Esophagus (tissue), 2 donors: ENCODE data around the gene SERBP1. TPM values are rescaled to one million over a fixed set of nuclear protein-coding genes. Genes with fewer than 3 reads are reported as not detected.

Experiments
- H3K27ac ChIP-seq, 2 donors: one replicate each; pipeline ENCODE4 v1.5.1; 2013; ENCODE audit warnings: low read depth in 2 of 2, mild to moderate bottlenecking in 2 of 2, inconsistent platforms in 1 of 2, low read length in 1 of 2, moderate library complexity in 1 of 2
- H3K27me3 ChIP-seq, 2 donors: one replicate each; pipeline ENCODE4 v1.6.1; 2013; ENCODE audit warnings: low read length in 2 of 2, control low read depth in 1 of 2, mild to moderate bottlenecking in 1 of 2; ENCODE audit not compliant: insufficient read depth in 2 of 2, control insufficient read depth in 1 of 2
- H3K36me3 ChIP-seq, 2 donors: one replicate each; pipeline ENCODE4 v1.6.1; 2013; ENCODE audit warnings: low read length in 1 of 2; ENCODE audit not compliant: control insufficient read depth in 2 of 2, insufficient read depth in 2 of 2
- H3K4me1 ChIP-seq, 2 donors: one replicate each; pipeline ENCODE4 v1.6.1; 2013; ENCODE audit warnings: low read length in 1 of 2; ENCODE audit not compliant: control insufficient read depth in 2 of 2, insufficient read depth in 2 of 2
- H3K4me3 ChIP-seq, 2 donors: one replicate each; pipeline ENCODE4 v1.5.1; 2013; ENCODE audit warnings: low read length in 2 of 2, mild to moderate bottlenecking in 2 of 2, low read depth in 1 of 2, moderate library complexity in 1 of 2
- H3K9me3 ChIP-seq, 2 donors: one replicate each; pipeline ENCODE4 v1.6.1; 2013; ENCODE audit warnings: mild to moderate bottlenecking in 2 of 2, low read depth in 1 of 2, low read length in 1 of 2, moderate library complexity in 1 of 2; ENCODE audit not compliant: control insufficient read depth in 2 of 2, insufficient read depth in 1 of 2
- WGBS, 2 donors: extraction: QIAGEN DNeasy Blood & Tissue Kit; methylation state at CpG; one replicate each; pipeline ENCODE4 v1.1.7; 2013; 5-methylcytosine and 5-hydroxymethylcytosine counted together
- polyA plus RNA-seq, 2 donors: library from polyadenylated mRNA; stranded (reverse); fragments of 200-250 nt; gene quantifications; one replicate each; pipeline ENCODE4 v1.2.3, GENCODE V29; 2013
- donor health status: healthy with polysubstance abuse.
- donor health status: Bipolar disorder and iron deficiency.

SERBP1 gene
- polyA plus RNA-seq, 2 donors: 62.4 to 195 TPM

GRCh38 chr1:67377253-67377652, 52.9 kb downstream of the SERBP1 start:
- Histone ChIP-seq H3K4me3 (no peak overlapping the region), H3K27ac (no peak overlapping the region), H3K4me1 (peaks cover 0 to 2% of the 10 kb centered on the region in 2 donors), H3K9me3 (no peaks in the 10 kb centered on the region), H3K27me3 (no peaks in the 10 kb centered on the region), H3K36me3 (no peaks in the 10 kb centered on the region)
- WGBS, 2 donors: 95 to 96% methylated on average over 1 of the region's 1 CpG

- peaks cover 0 to 2% of the 10 kb centered on the region in 2 donors for H3K4me1 ChIP-seq
- 34 to 43% methylated on average over 3 of the region's 3 CpGs for WGBS, 2 donors
- no peaks in the 10 kb centered on the region for H3K36me3 ChIP-seq
- no peak overlapping the region for H3K4me3 ChIP-seq
- no peaks in the 10 kb centered on the region for H3K9me3 ChIP-seq
- no peaks in the 10 kb centered on the region for H3K27me3 ChIP-seq
- peak overlapping the region in 1 of 2 donors; percentile 9 for H3K27ac ChIP-seq
Measured at GRCh38 chr1:67376381-67376780, 53.8 kb downstream of the SERBP1 start.

DNA sequence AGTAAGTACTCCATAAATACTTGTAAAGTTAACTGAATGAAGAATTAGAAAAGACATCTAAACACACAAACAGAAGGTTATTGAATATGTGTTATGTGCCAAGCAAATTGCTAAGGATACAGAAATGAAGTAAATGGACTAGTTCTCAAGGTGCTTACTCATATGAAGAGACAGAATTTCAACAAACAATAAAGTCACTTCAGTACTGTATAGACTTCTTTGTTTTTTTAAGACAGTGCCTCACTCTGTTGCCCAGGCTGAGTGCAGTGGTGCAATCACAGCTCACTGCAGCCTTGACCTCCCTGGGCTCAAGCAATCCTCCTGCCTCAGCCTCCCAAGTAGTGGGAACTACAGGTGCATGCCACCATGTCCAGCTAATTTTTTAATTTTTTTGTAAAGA, 57.3 kb downstream of the SERBP1 start:
- H3K4me3 ChIP-seq: no peak overlapping the region
- no peak overlapping the region for H3K27ac ChIP-seq
- H3K27me3 ChIP-seq: no peaks in the 10 kb centered on the region
- H3K36me3 ChIP-seq: no peaks in the 10 kb centered on the region
- H3K4me1 ChIP-seq: peaks cover 0 to 2% of the 10 kb centered on the region in 2 donors
- H3K9me3 ChIP-seq: no peaks in the 10 kb centered on the region

DNA sequence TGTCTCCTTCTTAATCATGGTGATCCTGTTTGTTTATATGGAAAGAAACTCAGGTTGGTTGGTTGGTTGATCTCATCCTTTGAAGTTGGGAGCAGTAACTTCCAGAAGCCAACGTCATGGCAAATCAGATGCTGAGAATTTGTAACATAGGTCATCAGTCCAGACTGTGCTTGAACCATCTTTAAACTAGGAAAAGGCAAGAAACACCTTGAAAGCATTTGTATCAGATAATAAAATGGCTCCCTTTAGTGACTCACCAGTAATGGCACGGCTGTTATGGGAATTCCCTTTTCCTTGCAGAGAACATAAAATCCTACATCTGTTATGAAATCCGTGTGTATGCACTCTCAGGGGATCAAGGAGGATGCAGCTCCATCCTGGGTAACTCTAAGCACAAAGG, 58.1 kb downstream of the SERBP1 start:
- WGBS, 2 donors: 36 to 53% methylated on average over 3 of the region's 3 CpGs
- Histone ChIP-seq H3K27me3 (no peaks in the 10 kb centered on the region), H3K9me3 (no peaks in the 10 kb centered on the region), H3K4me3 (no peak overlapping the region), H3K27ac (no peak overlapping the region), H3K36me3 (no peaks in the 10 kb centered on the region), H3K4me1 (peaks cover 0 to 2% of the 10 kb centered on the region in 2 donors)

DNA sequence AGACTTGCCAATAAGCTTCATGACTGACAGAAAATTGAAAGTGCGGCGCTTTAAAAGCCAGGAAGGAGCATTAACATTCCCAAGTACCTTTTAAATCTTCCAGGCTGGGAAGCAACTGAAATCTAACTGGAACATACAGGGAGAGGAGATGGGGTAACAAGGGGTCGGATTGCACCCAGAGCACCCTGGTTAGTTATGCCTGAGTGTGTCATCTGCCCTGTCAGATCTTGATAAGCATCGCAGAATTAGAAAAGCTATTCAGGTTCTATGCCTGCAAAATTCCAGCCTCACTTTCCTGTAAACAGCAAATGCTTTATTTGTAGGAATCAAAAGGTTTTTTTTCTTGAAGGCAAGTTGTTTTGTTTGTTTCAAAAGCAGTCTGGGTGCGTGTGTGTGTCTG, 58.5 kb downstream of the SERBP1 start:
- peaks cover 0 to 2% of the 10 kb centered on the region in 2 donors for H3K4me1 ChIP-seq
- no peaks in the 10 kb centered on the region for H3K36me3 ChIP-seq
- WGBS, 2 donors: 82 to 86% methylated on average over 5 of the region's 5 CpGs
- H3K27ac ChIP-seq: no peak overlapping the region
- no peaks in the 10 kb centered on the region for H3K9me3 ChIP-seq
- H3K4me3 ChIP-seq: no peak overlapping the region
- no peaks in the 10 kb centered on the region for H3K27me3 ChIP-seq

GRCh38 chr1:67371043-67371442, 59.2 kb downstream of the SERBP1 start:
- 89 to 100% methylated on average over 2 of the region's 2 CpGs for WGBS, 2 donors
- H3K27me3 ChIP-seq: no peaks in the 10 kb centered on the region
- H3K36me3 ChIP-seq: no peaks in the 10 kb centered on the region
- peaks cover 0 to 2% of the 10 kb centered on the region in 2 donors for H3K4me1 ChIP-seq
- no peak overlapping the region for H3K4me3 ChIP-seq
- H3K9me3 ChIP-seq: no peaks in the 10 kb centered on the region
- H3K27ac ChIP-seq: no peak overlapping the region

GRCh38 chr1:67368046-67368514, 62.1 kb downstream of the SERBP1 start:
- H3K27ac ChIP-seq: no peak overlapping the region
- no peaks in the 10 kb centered on the region for H3K36me3 ChIP-seq
- no peaks in the 10 kb centered on the region for H3K4me1 ChIP-seq
- no peaks in the 10 kb centered on the region for H3K9me3 ChIP-seq
- no peaks in the 10 kb centered on the region for H3K27me3 ChIP-seq
- 79 to 82% methylated on average over 1 of the region's 1 CpG for WGBS, 2 donors
- no peak overlapping the region for H3K4me3 ChIP-seq

- Histone ChIP-seq H3K27me3 (no peaks in the 10 kb centered on the region), H3K4me3 (no peak overlapping the region), H3K36me3 (no peaks in the 10 kb centered on the region), H3K9me3 (no peaks in the 10 kb centered on the region), H3K27ac (no peak overlapping the region), H3K4me1 (no peaks in the 10 kb centered on the region)
- 53% methylated on average over 8 of the region's 8 CpGs for WGBS, 2 donors
Measured at GRCh38 chr1:67367370-67368045, 62.7 kb downstream of the SERBP1 start.

DNA sequence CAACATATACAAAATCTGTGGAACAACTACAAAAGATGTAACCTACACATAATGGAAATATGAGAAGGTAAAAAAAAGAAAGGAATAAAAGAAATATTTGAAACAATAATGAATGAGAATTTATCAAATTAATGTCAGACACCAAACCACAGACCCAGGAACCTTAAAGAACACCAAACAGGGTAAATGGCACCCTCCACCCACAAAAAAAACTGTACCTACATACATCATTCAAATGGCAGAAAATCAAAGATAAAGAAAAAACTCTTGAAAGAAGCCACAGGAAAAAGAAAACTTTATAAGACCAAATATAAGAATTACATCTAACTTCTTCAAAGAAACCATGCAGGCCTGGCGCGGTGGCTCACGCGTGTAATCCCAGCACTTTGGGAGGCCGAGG, 68.6 kb downstream of the SERBP1 start:
- Histone ChIP-seq H3K27me3 (no peaks in the 10 kb centered on the region), H3K4me1 (no peaks in the 10 kb centered on the region), H3K36me3 (no peaks in the 10 kb centered on the region), H3K9me3 (no peaks in the 10 kb centered on the region), H3K4me3 (no peak overlapping the region), H3K27ac (no peak overlapping the region)
- 91 to 99% methylated on average over 5 of the region's 5 CpGs for WGBS, 2 donors

DNA sequence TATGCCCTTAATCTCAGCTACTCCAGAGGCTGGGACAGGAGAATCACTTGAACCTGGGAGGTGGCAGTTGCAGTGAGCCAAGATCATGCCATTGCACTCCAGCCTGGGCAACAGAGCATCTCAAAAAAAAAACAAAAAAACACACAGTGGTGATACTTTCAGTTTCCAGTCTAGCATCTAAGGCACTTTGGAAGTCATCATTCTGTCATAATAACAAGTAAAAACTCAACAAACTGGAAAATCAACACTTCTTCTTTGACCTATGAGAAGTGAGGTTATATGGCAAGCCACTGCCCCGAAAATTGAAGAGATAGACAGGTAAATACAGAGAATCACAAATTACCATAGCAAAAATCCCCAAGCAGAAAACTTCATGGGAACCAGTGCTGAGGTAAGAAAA, 70.6 kb downstream of the SERBP1 start:
- Histone ChIP-seq H3K27ac (no peak overlapping the region), H3K27me3 (no peaks in the 10 kb centered on the region), H3K4me3 (no peak overlapping the region), H3K36me3 (no peaks in the 10 kb centered on the region), H3K9me3 (no peaks in the 10 kb centered on the region), H3K4me1 (peaks cover 0 to 5% of the 10 kb centered on the region in 2 donors)
- 63 to 72% methylated on average over 1 of the region's 1 CpG for WGBS, 2 donors
